Stomach (tissue), 9 donors: ENCODE results near the gene POC1A. TPM values are rescaled to one million over a fixed set of nuclear protein-coding genes. Genes with fewer than 3 reads are reported as not detected.
A peak's percentile ranks its signal among the peaks of the same experiment; 100 is the strongest.

ENCODE experiments used
- DNase-seq, 2 donors: peaks; one replicate each; pipeline versions ENCODE4 v3.0.0 to v3.0.0-alpha.2; 2013 to 2019
- H3K27ac ChIP-seq, 5 donors: fragments of 200-600 bp in 4 of 5; sonication (generic) in 4 of 5; one replicate each; pipeline ENCODE4 v1.5.1; 2013 to 2019; ENCODE audit warnings: mild to moderate bottlenecking in 1 of 5, moderate library complexity in 1 of 5
- H3K27me3 ChIP-seq, 3 donors: fragments of 200-600 bp; sonication (generic); one replicate each; pipeline ENCODE4 v1.5.1; 2017 to 2019; ENCODE audit warnings: mixed run types in 1 of 3
- H3K36me3 ChIP-seq, 4 donors: fragments of 200-600 bp; sonication (generic); 1 replicate in 3 of 4; 2 replicates in 1 of 4; pipeline ENCODE4 v1.5.1; 2016 to 2019
- H3K4me1 ChIP-seq, 4 donors: fragments of 200-600 bp; sonication (generic); one replicate each; pipeline ENCODE4 v1.5.1; 2016 to 2019
- H3K4me3 ChIP-seq, 4 donors: fragments of 200-600 bp; sonication (generic) in 3 of 4; one replicate each; pipeline ENCODE4 v1.5.1; 2016 to 2019; ENCODE audit warnings: mild to moderate bottlenecking in 1 of 4
- H3K9me3 ChIP-seq, 4 donors: fragments of 200-600 bp; sonication (generic); one replicate each; pipeline ENCODE4 v1.5.1; 2016 to 2019
- EP300 ChIP-seq: sonication (generic); formaldehyde crosslinking; IDR thresholded peaks from one replicate; pipeline ENCODE4 v1.6.1; 2017; ENCODE audit warnings: antibody characterized with exemption
- POLR2A ChIP-seq, 4 donors: fragments of 450-650 bp; IDR thresholded peaks; one replicate each; pipeline ENCODE4 v1.6.1; 2016; ENCODE audit warnings: antibody characterized with exemption in 4 of 4, control low read depth in 2 of 4, mild to moderate bottlenecking in 1 of 4, moderate library complexity in 1 of 4
- POLR2AphosphoS5 ChIP-seq, 3 donors: sonication (generic); formaldehyde crosslinking; IDR thresholded peaks; one replicate each; pipeline ENCODE4 v1.6.1; 2016; ENCODE audit warnings: antibody characterized with exemption in 3 of 3
- WGBS, 5 donors: extraction: QIAGEN DNeasy Blood & Tissue Kit in 3 of 5; methylation state at CpG; one replicate each; pipeline versions ENCODE4 v1.1.5 to v1.1.7; 2013 to 2018; 5-methylcytosine and 5-hydroxymethylcytosine counted together
- intact Hi-C: fragments of 100-400 bp; cut with DNase I; formaldehyde crosslinking; loops from one replicate; pipeline ENCODE4 v1.15.1; 2023; ENCODE audit warnings: low total_unique reads
- polyA plus RNA-seq, 3 donors: library from polyadenylated mRNA; stranded (reverse); fragments of 200-250 nt; gene quantifications; one replicate each; pipeline ENCODE4 v1.2.3, GENCODE V29; 2013
- total RNA-seq, 5 donors: library from RNA; depleted of rRNA; stranded (reverse); fragments of >200 nt; gene quantifications; one replicate each; pipeline versions ENCODE4 v1.1.0 to v1.2.3, GENCODE V29; 2014 to 2016
- TF ChIP-seq, protein P1 (sequence below), 7 experiments: fragments of 450-650 bp in 4 of 7; fragments of 200-600 bp in 3 of 7; sonication (generic) in 3 of 7; IDR thresholded peaks; one replicate each; pipeline ENCODE4 v1.5.1; 2016 to 2019; ENCODE audit warnings: antibody characterized with exemption in 7 of 7, control low read depth in 2 of 7, mild to moderate bottlenecking in 1 of 7
- donor health status: healthy with polysubstance abuse.
- donor health status: Bipolar disorder and iron deficiency.
- donor health status: healthy.

Gene POC1A
- total and polyA plus RNA-seq, 8 donors = 1.8 to 23.2 (median 3.5) TPM; not detected in 1

GRCh38 chr3:52040600-52040999 is 113.6 kb downstream of the POC1A start:
- Histone ChIP-seq H3K9me3 (no peaks in the 10 kb centered on the region), H3K27ac (peak overlapping the region in 3 of 5 donors; percentile 62 to 65 (median 64)), H3K36me3 (no peaks in the 10 kb centered on the region), H3K4me3 (no peak overlapping the region), H3K4me1 (peaks cover 13 to 27% (median 17%) of the 10 kb centered on the region in 4 donors), H3K27me3 (no peaks in the 10 kb centered on the region)
- intact Hi-C loops = no loop called here
- TF ChIP-seq EP300 (no peak), POLR2AphosphoS5 (IDR thresholded peaks at IDR 0.05) (no peak), POLR2A (IDR thresholded peaks at IDR 0.05) (no peak)
- TF ChIP-seq, protein P1, sequence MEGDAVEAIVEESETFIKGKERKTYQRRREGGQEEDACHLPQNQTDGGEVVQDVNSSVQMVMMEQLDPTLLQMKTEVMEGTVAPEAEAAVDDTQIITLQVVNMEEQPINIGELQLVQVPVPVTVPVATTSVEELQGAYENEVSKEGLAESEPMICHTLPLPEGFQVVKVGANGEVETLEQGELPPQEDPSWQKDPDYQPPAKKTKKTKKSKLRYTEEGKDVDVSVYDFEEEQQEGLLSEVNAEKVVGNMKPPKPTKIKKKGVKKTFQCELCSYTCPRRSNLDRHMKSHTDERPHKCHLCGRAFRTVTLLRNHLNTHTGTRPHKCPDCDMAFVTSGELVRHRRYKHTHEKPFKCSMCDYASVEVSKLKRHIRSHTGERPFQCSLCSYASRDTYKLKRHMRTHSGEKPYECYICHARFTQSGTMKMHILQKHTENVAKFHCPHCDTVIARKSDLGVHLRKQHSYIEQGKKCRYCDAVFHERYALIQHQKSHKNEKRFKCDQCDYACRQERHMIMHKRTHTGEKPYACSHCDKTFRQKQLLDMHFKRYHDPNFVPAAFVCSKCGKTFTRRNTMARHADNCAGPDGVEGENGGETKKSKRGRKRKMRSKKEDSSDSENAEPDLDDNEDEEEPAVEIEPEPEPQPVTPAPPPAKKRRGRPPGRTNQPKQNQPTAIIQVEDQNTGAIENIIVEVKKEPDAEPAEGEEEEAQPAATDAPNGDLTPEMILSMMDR (IDR thresholded peaks at IDR 0.05) = no peak
- 68 to 80% (median 72%) methylated on average over 7 to 8 of the region's 8 CpGs for WGBS, 5 donors
- no peak for DNase-seq

- no peaks in the 10 kb centered on the region for H3K9me3 ChIP-seq
- H3K27ac ChIP-seq = peak overlapping the region; percentile 15 to 65 (median 63)
- H3K27me3 ChIP-seq = no peaks in the 10 kb centered on the region
- peaks cover 13 to 27% (median 17%) of the 10 kb centered on the region in 4 donors for H3K4me1 ChIP-seq
- H3K36me3 ChIP-seq = no peaks in the 10 kb centered on the region
- 27 to 50% (median 42%) methylated on average over 4 to 17 of the region's 17 CpGs for WGBS, 5 donors
- DNase-seq = peak; percentile 83 to 92
- H3K4me3 ChIP-seq = no peak overlapping the region
- intact Hi-C loops = no loop called here
- TF ChIP-seq POLR2AphosphoS5 (IDR thresholded peaks at IDR 0.05) (peak in 2 of 3 donors; percentile 28 to 44), POLR2A (IDR thresholded peaks at IDR 0.05) (no peak)
Observed at GRCh38 chr3:52039846-52040245, 114.4 kb downstream of the POC1A start.

- no peak overlapping the region for H3K4me3 ChIP-seq
- intact Hi-C loops = no loop called here
- peak overlapping the region; percentile 15 to 65 (median 63) for H3K27ac ChIP-seq
Observed at GRCh38 chr3:52039426-52039825, 114.8 kb downstream of the POC1A start.

DNA sequence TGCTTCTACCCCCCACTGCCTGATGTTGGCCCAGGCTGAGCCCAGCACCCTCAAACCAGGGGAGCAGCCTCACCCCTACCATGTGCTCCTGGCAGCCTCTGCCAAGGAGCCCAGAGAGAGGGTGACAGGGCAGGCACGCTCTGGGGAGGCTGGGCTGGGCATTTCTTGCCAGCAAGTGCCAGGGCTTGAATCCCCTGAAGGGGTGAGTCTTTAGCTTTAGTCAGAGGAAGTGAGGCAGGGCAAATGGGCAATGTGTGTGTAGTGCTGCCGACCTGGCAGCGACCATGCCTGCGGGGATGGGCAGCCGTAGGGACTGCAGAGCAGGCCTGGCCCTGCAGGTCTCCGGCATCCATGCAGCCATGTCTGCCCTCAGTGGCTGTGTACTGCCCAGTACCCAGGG is 116.0 kb downstream of the POC1A start:
- H3K27ac ChIP-seq = no peak overlapping the region
- H3K27me3 ChIP-seq = no peaks in the 10 kb centered on the region
- H3K4me1 ChIP-seq = peaks cover 5 to 20% (median 12%) of the 10 kb centered on the region in 4 donors
- intact Hi-C loops = no loop called here
- TF ChIP-seq EP300 = no peak
- TF ChIP-seq POLR2AphosphoS5 (IDR thresholded peaks at IDR 0.05) = no peak
- no peak for TF ChIP-seq POLR2A (IDR thresholded peaks at IDR 0.05)
- TF ChIP-seq, protein P1 (IDR thresholded peaks at IDR 0.05) = no peak
- DNase-seq = no peak
- H3K36me3 ChIP-seq = no peaks in the 10 kb centered on the region
- H3K9me3 ChIP-seq = no peaks in the 10 kb centered on the region
- WGBS, 5 donors = 76 to 100% (median 79%) methylated on average over 5 to 6 of the region's 6 CpGs
- H3K4me3 ChIP-seq = no peak overlapping the region

More at GRCh38 chr3:52039426-52039825, 114.8 kb downstream of the POC1A start:
- Histone ChIP-seq H3K36me3 (no peaks in the 10 kb centered on the region), H3K27me3 (no peaks in the 10 kb centered on the region), H3K4me1 (peaks cover 13 to 27% (median 17%) of the 10 kb centered on the region in 4 donors), H3K9me3 (no peaks in the 10 kb centered on the region)
- TF ChIP-seq, protein P1 (IDR thresholded peaks at IDR 0.05) = no peak
- TF ChIP-seq POLR2AphosphoS5 (IDR thresholded peaks at IDR 0.05) (no peak), POLR2A (IDR thresholded peaks at IDR 0.05) (no peak), EP300 (no peak)
- 70 to 76% (median 74%) methylated on average over 3 to 4 of the region's 4 CpGs for WGBS, 5 donors
- DNase-seq = no peak

DNA sequence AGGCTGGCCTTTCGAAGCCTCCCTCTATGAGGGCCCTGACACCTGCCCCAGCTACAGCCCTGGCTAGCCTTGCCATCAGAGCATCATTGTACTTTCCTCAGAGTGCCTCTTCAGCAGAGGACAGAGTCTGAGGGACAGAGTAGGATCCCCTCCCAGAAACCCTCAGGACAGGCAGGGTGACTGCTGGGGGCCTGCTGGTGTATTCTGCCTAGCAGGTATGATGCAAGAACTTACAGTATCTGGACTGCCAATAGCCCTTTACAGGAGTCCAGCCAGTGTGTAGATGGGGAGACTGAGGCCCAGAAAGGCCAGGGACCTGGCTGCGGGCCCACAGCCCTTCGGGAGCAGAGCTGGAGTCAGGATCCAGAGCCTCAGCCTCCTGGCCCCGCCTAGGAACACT is 116.9 kb downstream of the POC1A start:
- H3K27me3 ChIP-seq = no peaks in the 10 kb centered on the region
- H3K9me3 ChIP-seq = no peaks in the 10 kb centered on the region
- 63 to 82% (median 69%) methylated on average over 1 to 4 of the region's 4 CpGs for whole genome bisulfite sequencing, 5 donors
- TF ChIP-seq, protein P1 (IDR thresholded peaks at IDR 0.05) = no peak
- TF ChIP-seq EP300 = no peak
- peaks cover 5 to 20% (median 12%) of the 10 kb centered on the region in 4 donors for H3K4me1 ChIP-seq
- DNase-seq = no peak
- intact Hi-C loops = no loop called here
- H3K4me3 ChIP-seq = no peak overlapping the region
- H3K27ac ChIP-seq = no peak overlapping the region
- no peaks in the 10 kb centered on the region for H3K36me3 ChIP-seq
